H9 (cell line): ENCODE measurements around the gene RABGAP1L. TPM values are rescaled to one million over a fixed set of nuclear protein-coding genes. Genes with fewer than 3 reads are reported as not detected.

ENCODE experiments used
- DNase-seq: peaks from one replicate; pipeline ENCODE4 v3.0.0-alpha.2; 2017
- H2AFZ ChIP-seq: one replicate; pipeline ENCODE4 v1.6.1; 2013; ENCODE audit warnings: mild to moderate bottlenecking, low read length, control low read depth, moderate library complexity
- H2AK5ac ChIP-seq: 2 replicates; pipeline ENCODE4 v1.6.1; 2013; ENCODE audit warnings: low read length, control low read depth, mixed read lengths; ENCODE audit not compliant: insufficient read length
- H2BK120ac ChIP-seq: one replicate; pipeline ENCODE4 v1.6.1; 2013; ENCODE audit warnings: low read depth, mild to moderate bottlenecking, low read length, control low read depth, inconsistent platforms; ENCODE audit not compliant: poor library complexity, severe bottlenecking
- H2BK12ac ChIP-seq: 2 replicates; pipeline ENCODE4 v1.6.1; 2013; ENCODE audit warnings: low read length, control low read depth, mixed read lengths, low read depth; ENCODE audit not compliant: insufficient read length
- H2BK15ac ChIP-seq: 2 replicates; pipeline ENCODE4 v1.6.1; 2013; ENCODE audit warnings: low read depth, low read length, control low read depth
- H2BK20ac ChIP-seq: one replicate; pipeline ENCODE4 v1.6.1; 2013; ENCODE audit warnings: low read depth, mild to moderate bottlenecking, low read length, control low read depth, inconsistent platforms; ENCODE audit not compliant: poor library complexity, severe bottlenecking
- H2BK5ac ChIP-seq: 2 replicates; pipeline ENCODE4 v1.6.1; 2013; ENCODE audit warnings: low read length, control low read depth, mixed read lengths; ENCODE audit not compliant: insufficient read length
- H3K14ac ChIP-seq: 2 replicates; pipeline ENCODE4 v1.6.1; 2013; ENCODE audit warnings: low read length, control low read depth; ENCODE audit not compliant: insufficient read depth
- H3K18ac ChIP-seq: 2 replicates; pipeline ENCODE4 v1.6.1; 2013; ENCODE audit warnings: low read depth, mild to moderate bottlenecking, mixed read lengths, low read length, control low read depth; ENCODE audit not compliant: insufficient read length
- H3K23ac ChIP-seq: 2 replicates; pipeline ENCODE4 v1.6.1; 2013; ENCODE audit warnings: low read length, control low read depth, mixed read lengths, low read depth; ENCODE audit not compliant: insufficient read length
- H3K23me2 ChIP-seq: 2 replicates; pipeline ENCODE4 v1.6.1; 2013; ENCODE audit warnings: low read depth, mild to moderate bottlenecking, mixed read lengths, low read length, control low read depth; ENCODE audit not compliant: insufficient read length, poor library complexity, severe bottlenecking
- H3K27ac ChIP-seq: 2 replicates; pipeline ENCODE4 v1.5.1; 2013; ENCODE audit warnings: low read length, control low read depth, mixed read lengths, low read depth; ENCODE audit not compliant: insufficient read length
- H3K27me3 ChIP-seq: 2 replicates; pipeline ENCODE4 v1.6.1; 2013; ENCODE audit warnings: low read length, control low read depth, inconsistent platforms; ENCODE audit not compliant: insufficient read depth
- H3K4ac ChIP-seq: 2 replicates; pipeline ENCODE4 v1.6.1; 2013; ENCODE audit warnings: low read depth, mild to moderate bottlenecking, control low read depth, inconsistent platforms, low read length, moderate library complexity
- H3K4me1 ChIP-seq: 2 replicates; pipeline ENCODE4 v1.6.1; 2013; ENCODE audit warnings: low read length, control low read depth, inconsistent platforms; ENCODE audit not compliant: insufficient read depth
- H3K4me2 ChIP-seq: 2 replicates; pipeline ENCODE4 v1.6.1; 2013; ENCODE audit warnings: low read length, control low read depth, mixed read lengths; ENCODE audit not compliant: insufficient read length, insufficient read depth
- H3K56ac ChIP-seq: 2 replicates; pipeline ENCODE4 v1.6.1; 2013; ENCODE audit warnings: low read depth, mild to moderate bottlenecking, mixed read lengths, low read length, control low read depth; ENCODE audit not compliant: insufficient read length
- H3K79me1 ChIP-seq: 2 replicates; pipeline ENCODE4 v1.6.1; 2013; ENCODE audit warnings: low read depth, mild to moderate bottlenecking, moderate library complexity, low read length, control low read depth, inconsistent platforms; ENCODE audit not compliant: insufficient read depth, poor library complexity, severe bottlenecking
- H3K79me2 ChIP-seq: 2 replicates; pipeline ENCODE4 v1.6.1; 2013; ENCODE audit warnings: low read length, control low read depth, inconsistent platforms; ENCODE audit not compliant: insufficient read depth
- H3K9ac ChIP-seq: 2 replicates; pipeline ENCODE4 v1.6.1; 2013; ENCODE audit warnings: low read length, control low read depth, mixed read lengths; ENCODE audit not compliant: insufficient read length; ENCODE audit errors: extremely low read depth
- H3K9me3 ChIP-seq: one replicate; pipeline ENCODE4 v1.6.1; 2013; ENCODE audit warnings: low read depth, low read length, inconsistent platforms; ENCODE audit not compliant: control insufficient read depth
- H3T11ph ChIP-seq: one replicate; pipeline ENCODE4 v1.6.1; 2013; ENCODE audit warnings: mild to moderate bottlenecking, low read length, control low read depth, inconsistent platforms
- H4K20me1 ChIP-seq: one replicate; pipeline ENCODE4 v1.6.1; 2013; ENCODE audit not compliant: control insufficient read depth, insufficient read length, insufficient read depth
- H4K5ac ChIP-seq: 2 replicates; pipeline ENCODE4 v1.6.1; 2013; ENCODE audit warnings: low read depth, mild to moderate bottlenecking, mixed read lengths, low read length, control low read depth; ENCODE audit not compliant: insufficient read length
- H4K8ac ChIP-seq: replicated peaks from 2 replicates; pipeline ENCODE4 v1.6.1; 2013; ENCODE audit warnings: low read length, control low read depth, mixed read lengths, low read depth; ENCODE audit not compliant: insufficient read length
- H4K91ac ChIP-seq: 2 replicates; pipeline ENCODE4 v1.6.1; 2013; ENCODE audit warnings: low read depth, mild to moderate bottlenecking, moderate library complexity, mixed read lengths, low read length, control low read depth; ENCODE audit not compliant: insufficient read length
- H3K27ac Mint-ChIP-seq, 3 experiments: 2 replicates in 2 of 3; 3 replicates in 1 of 3; pipeline ENCODE4 v1.8.0; 2020 to 2021; ENCODE audit warnings: mixed read lengths in 3 of 3, mild to moderate bottlenecking in 1 of 3, moderate library complexity in 1 of 3
- H3K27me3 Mint-ChIP-seq: 2 replicates; pipeline ENCODE4 v1.8.0; 2021; ENCODE audit warnings: low read depth, mild to moderate bottlenecking, moderate library complexity, mixed read lengths
- H3K36me3 Mint-ChIP-seq, 3 experiments: 2 replicates in 2 of 3; 3 replicates in 1 of 3; pipeline ENCODE4 v1.8.0; 2020 to 2021; ENCODE audit warnings: low read depth in 3 of 3, mixed read lengths in 3 of 3; ENCODE audit not compliant: insufficient read depth in 1 of 3
- H3K4me1 Mint-ChIP-seq, 2 experiments: 2 replicates each; pipeline ENCODE4 v1.8.0; 2020; ENCODE audit warnings: mixed read lengths in 2 of 2
- H3K4me3 Mint-ChIP-seq, 2 experiments: 2 replicates in 1 of 2; 3 replicates in 1 of 2; pipeline ENCODE4 v1.8.0; 2020 to 2021; ENCODE audit warnings: mild to moderate bottlenecking in 2 of 2, mixed read lengths in 2 of 2, moderate library complexity in 1 of 2
- H3K9me3 Mint-ChIP-seq, 2 experiments: 2 replicates in 1 of 2; 3 replicates in 1 of 2; pipeline ENCODE4 v1.8.0; 2020; ENCODE audit warnings: mild to moderate bottlenecking in 2 of 2, mixed read lengths in 2 of 2, moderate library complexity in 1 of 2
- CTCF ChIP-seq: fragments of 200-600 bp; sonication (generic); conservative IDR thresholded peaks from 3 replicates; pipeline ENCODE4 v1.8.0; 2021; ENCODE audit warnings: antibody characterized with exemption, mild to moderate bottlenecking
- WGBS: extraction: QIAGEN DNeasy Blood & Tissue Kit; methylation state at CpG from one replicate; pipeline ENCODE4 v1.1.7; 2013; ENCODE audit warnings: missing lambda C conversion rate, low lambda C conversion rate, mixed read lengths; ENCODE audit not compliant: insufficient read length; ENCODE audit errors: extremely low coverage; 5-methylcytosine and 5-hydroxymethylcytosine counted together
- total RNA-seq: library from RNA; stranded (reverse); gene quantifications from 2 replicates; pipeline ENCODE4 v1.2.1, GENCODE V29; 2021

RABGAP1L gene
- total RNA-seq, 1 experiment from 2014 or later, result 147 TPM

DNA sequence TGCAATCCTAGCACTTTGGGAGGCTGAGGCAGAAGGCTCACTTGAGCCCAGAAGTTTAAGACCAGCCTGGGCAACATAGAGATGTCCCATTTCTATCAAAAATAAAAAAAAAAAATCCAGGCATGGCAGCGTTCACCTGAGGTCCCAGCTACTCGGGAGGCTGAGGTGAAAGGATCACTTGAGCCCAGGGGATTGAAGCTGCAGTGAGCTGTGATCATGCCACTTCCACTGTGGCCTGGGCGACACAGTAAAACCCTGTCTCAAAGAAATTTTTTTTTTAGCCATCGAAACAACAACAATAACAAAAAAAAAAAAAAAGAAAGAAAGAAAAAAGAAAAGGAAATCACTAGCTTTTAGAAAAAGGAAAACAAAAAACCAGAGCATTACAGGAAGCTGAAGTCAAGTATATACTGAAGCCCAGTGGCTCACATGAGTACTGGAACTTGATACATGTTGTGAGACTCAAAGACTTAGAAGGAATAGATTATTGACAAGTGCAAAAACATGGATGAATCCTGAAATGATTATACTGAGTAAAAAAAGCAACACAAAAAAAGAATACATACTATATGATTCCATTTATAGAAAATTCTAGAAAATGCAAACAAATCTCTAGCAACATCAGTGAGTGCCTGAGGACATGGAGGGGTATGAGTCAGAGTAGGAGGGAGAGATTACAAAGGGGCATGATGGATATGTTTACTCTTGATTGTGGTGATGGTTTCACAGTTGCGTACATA is 6.1 kb upstream of the RABGAP1L start:
- Histone ChIP-seq H2BK120ac (no peak overlapping the region), H4K5ac (no peak overlapping the region), H3K18ac (no peak overlapping the region), H2BK15ac (no peak overlapping the region), H3K14ac (no peak overlapping the region), H3K27me3 (no peaks in the 10 kb centered on the region), H3K27ac (no peak overlapping the region), H3K23me2 (no peaks in the 10 kb centered on the region), H4K91ac (no peak overlapping the region), H2AFZ (no peak overlapping the region), H2BK5ac (no peak overlapping the region), H4K20me1 (no peaks in the 10 kb centered on the region), H3K79me2 (no peaks in the 10 kb centered on the region), H2BK12ac (no peak overlapping the region), H2BK20ac (no peak overlapping the region), H3K9me3 (no peaks in the 10 kb centered on the region), H3K4me2 (no peak overlapping the region), H3K9ac (no peak overlapping the region), H3T11ph (no peak overlapping the region), H3K4me1 (0 out of 2 replicates have a peak, but pooled peaks cover under 1% of the 10 kb centered on the region), H3K56ac (no peak overlapping the region), H3K4ac (no peak overlapping the region), H2AK5ac (no peak overlapping the region), H3K23ac (no peak overlapping the region), H4K8ac (no peak overlapping the region), H3K79me1 (no peaks in the 10 kb centered on the region)
- TF ChIP-seq CTCF, result no peak
- Mint-ChIP-seq H3K4me1 (peaks cover 2 to 3% of the 10 kb centered on the region in 2 experiments), H3K36me3 (peaks cover under 1 to 5% (median 3%) of the 10 kb centered on the region in 3 experiments; a peak in 4 of 7 replicates), H3K9me3 (peaks cover 6% of the 10 kb centered on the region in 2 experiments), H3K4me3 (no peak overlapping the region), H3K27me3 (peaks cover 2% of the 10 kb centered on the region), H3K27ac (no peak overlapping the region)
- WGBS, result no CpG with 5 or more reads among the region's 5 CpGs
- no peak for DNase-seq
